Osteoblast (primary cell): ENCODE results near the gene REEP6. TPM values are rescaled to one million over a fixed set of nuclear protein-coding genes. Genes with fewer than 3 reads are reported as not detected.

Source experiments
- DNase-seq: peaks from one replicate; pipeline ENCODE4 v3.0.0; 2011; ENCODE audit warnings: low spot score, mixed read lengths; ENCODE audit not compliant: insufficient read length; ENCODE audit errors: missing footprints
- H2AFZ ChIP-seq: 2 replicates; pipeline ENCODE4 v1.6.0; 2011; ENCODE audit warnings: mild to moderate bottlenecking, low read length
- H3K27ac ChIP-seq: 2 replicates; pipeline ENCODE4 v1.5.1; 2011; ENCODE audit warnings: mild to moderate bottlenecking, low read depth, low read length, moderate library complexity
- H3K27me3 ChIP-seq: 2 replicates; pipeline ENCODE4 v1.6.0; 2012; ENCODE audit warnings: mild to moderate bottlenecking, control low read depth, inconsistent platforms, low read length, moderate library complexity; ENCODE audit not compliant: insufficient read depth
- H3K36me3 ChIP-seq: 2 replicates; pipeline ENCODE4 v1.5.1; 2011; ENCODE audit warnings: mild to moderate bottlenecking, low read length, control low read depth, moderate library complexity; ENCODE audit not compliant: insufficient read depth
- H3K4me1 ChIP-seq: 2 replicates; pipeline ENCODE4 v1.5.1; 2011; ENCODE audit warnings: mild to moderate bottlenecking, low read length, control low read depth, moderate library complexity; ENCODE audit not compliant: insufficient read depth
- H3K4me2 ChIP-seq: 2 replicates; pipeline ENCODE4 v1.6.0; 2011; ENCODE audit warnings: mild to moderate bottlenecking, low read length; ENCODE audit not compliant: insufficient read depth
- H3K4me3 ChIP-seq: fragments of 200-600 bp; sonication (generic); 3 replicates; pipeline ENCODE4 v1.5.1; 2012; ENCODE audit warnings: mild to moderate bottlenecking, low read length, inconsistent platforms; ENCODE audit not compliant: insufficient read depth
- H3K79me2 ChIP-seq: 2 replicates; pipeline ENCODE4 v1.6.0; 2012; ENCODE audit warnings: mild to moderate bottlenecking, low read length, control low read depth, inconsistent platforms; ENCODE audit not compliant: insufficient read depth
- H3K9me3 ChIP-seq: 2 replicates; pipeline ENCODE4 v1.5.1; 2011; ENCODE audit warnings: low read depth, low read length, control low read depth
- H4K20me1 ChIP-seq: 2 replicates; pipeline ENCODE4 v1.6.0; 2012; ENCODE audit warnings: mild to moderate bottlenecking, low read length, control low read depth; ENCODE audit not compliant: insufficient read depth
- total RNA-seq: library from RNA; depleted of rRNA; stranded (reverse); fragments of >200 nt; gene quantifications from 2 replicates; pipeline ENCODE4 v1.2.3, GENCODE V29; 2012
- TF ChIP-seq, protein P1 (sequence below): IDR thresholded peaks from 2 replicates; pipeline ENCODE4 v1.5.1; 2011; ENCODE audit warnings: mild to moderate bottlenecking, low read depth, low read length, moderate library complexity; ENCODE audit errors: extremely low read depth

The REEP6 gene
- total RNA-seq, 1 donor = 1.8 TPM

DNA sequence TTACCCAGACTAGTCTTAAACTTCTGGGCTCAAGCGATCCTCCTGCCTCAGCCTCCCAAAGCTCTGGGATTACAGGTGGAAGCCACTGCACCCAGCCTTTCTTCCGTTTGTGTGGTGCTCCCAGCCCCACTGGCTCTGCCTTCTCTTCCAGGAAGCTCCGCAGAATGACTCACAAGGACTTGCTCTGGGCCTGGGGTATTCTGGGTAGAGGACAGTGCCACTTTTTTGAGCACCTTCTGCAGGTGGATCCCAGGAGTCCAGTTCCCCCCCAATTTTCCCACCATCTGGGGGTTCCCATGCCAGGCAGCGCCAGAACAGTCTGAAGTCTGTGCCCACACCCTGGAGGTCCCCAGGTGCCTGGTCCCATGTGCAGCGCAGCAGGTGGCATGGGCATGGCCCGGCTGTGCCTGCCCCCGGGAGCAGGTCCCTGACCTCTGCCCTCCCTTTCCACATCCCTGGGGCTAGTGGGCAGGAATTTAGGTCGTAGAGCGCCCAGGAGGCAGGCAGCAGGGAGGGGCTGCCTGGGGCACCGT is 1.6 kb downstream of the REEP6 start:
- H3K79me2 ChIP-seq = no peaks in the 10 kb centered on the region
- H3K4me3 ChIP-seq = no peak overlapping the region
- H4K20me1 ChIP-seq = no peaks in the 10 kb centered on the region
- H3K4me1 ChIP-seq = no peaks in the 10 kb centered on the region
- H2AFZ ChIP-seq = no peak overlapping the region
- TF ChIP-seq, protein P1, sequence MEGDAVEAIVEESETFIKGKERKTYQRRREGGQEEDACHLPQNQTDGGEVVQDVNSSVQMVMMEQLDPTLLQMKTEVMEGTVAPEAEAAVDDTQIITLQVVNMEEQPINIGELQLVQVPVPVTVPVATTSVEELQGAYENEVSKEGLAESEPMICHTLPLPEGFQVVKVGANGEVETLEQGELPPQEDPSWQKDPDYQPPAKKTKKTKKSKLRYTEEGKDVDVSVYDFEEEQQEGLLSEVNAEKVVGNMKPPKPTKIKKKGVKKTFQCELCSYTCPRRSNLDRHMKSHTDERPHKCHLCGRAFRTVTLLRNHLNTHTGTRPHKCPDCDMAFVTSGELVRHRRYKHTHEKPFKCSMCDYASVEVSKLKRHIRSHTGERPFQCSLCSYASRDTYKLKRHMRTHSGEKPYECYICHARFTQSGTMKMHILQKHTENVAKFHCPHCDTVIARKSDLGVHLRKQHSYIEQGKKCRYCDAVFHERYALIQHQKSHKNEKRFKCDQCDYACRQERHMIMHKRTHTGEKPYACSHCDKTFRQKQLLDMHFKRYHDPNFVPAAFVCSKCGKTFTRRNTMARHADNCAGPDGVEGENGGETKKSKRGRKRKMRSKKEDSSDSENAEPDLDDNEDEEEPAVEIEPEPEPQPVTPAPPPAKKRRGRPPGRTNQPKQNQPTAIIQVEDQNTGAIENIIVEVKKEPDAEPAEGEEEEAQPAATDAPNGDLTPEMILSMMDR = no peak
- H3K27me3 ChIP-seq = peaks cover 15% of the 10 kb centered on the region
- peak; percentile 30 for DNase-seq
- no peak overlapping the region for H3K27ac ChIP-seq
- no peaks in the 10 kb centered on the region for H3K36me3 ChIP-seq
- H3K4me2 ChIP-seq = no peak overlapping the region
- H3K9me3 ChIP-seq = no peaks in the 10 kb centered on the region

DNA sequence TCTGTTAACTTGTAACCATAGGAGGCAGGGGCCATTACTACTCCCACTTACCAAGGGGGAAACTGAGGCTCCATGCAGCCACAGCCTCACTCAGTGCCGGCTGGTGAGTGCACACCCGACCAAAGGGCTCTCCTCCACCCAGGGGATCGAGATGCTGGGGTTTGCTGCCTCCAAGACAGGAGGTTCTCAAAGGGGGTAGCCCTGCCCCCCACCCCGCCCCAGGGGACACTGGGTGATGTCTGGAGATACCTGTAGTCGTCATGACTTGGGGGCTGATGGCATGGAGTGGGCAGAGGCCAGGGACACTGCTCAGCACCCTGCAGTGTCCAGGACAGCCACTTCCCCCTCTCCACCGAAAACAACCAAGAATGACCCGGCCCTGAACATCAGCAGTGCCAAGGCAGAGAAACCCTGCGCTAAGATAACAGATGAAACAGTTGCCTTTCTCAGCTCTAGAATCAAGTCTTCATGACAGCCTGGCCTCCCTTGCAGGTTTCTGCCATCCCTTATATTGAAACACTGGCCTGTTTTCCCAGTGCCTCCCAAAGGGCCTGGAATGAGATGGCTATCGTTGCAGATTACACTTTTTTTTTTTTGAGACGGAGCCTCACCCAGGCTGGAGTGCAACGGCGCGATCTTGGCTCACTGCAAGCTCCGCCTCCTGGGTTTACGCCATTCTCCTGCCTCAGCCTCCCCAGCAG is 3.3 kb downstream of the REEP6 start:
- Histone ChIP-seq H2AFZ (no peak overlapping the region), H3K4me2 (no peak overlapping the region), H3K36me3 (no peaks in the 10 kb centered on the region), H3K4me3 (no peak overlapping the region), H3K9me3 (no peaks in the 10 kb centered on the region), H3K4me1 (no peaks in the 10 kb centered on the region), H3K27ac (no peak overlapping the region), H4K20me1 (no peaks in the 10 kb centered on the region), H3K27me3 (peaks cover 17% of the 10 kb centered on the region), H3K79me2 (no peaks in the 10 kb centered on the region)
- TF ChIP-seq, protein P1 = no peak
- no peak for DNase-seq

DNA sequence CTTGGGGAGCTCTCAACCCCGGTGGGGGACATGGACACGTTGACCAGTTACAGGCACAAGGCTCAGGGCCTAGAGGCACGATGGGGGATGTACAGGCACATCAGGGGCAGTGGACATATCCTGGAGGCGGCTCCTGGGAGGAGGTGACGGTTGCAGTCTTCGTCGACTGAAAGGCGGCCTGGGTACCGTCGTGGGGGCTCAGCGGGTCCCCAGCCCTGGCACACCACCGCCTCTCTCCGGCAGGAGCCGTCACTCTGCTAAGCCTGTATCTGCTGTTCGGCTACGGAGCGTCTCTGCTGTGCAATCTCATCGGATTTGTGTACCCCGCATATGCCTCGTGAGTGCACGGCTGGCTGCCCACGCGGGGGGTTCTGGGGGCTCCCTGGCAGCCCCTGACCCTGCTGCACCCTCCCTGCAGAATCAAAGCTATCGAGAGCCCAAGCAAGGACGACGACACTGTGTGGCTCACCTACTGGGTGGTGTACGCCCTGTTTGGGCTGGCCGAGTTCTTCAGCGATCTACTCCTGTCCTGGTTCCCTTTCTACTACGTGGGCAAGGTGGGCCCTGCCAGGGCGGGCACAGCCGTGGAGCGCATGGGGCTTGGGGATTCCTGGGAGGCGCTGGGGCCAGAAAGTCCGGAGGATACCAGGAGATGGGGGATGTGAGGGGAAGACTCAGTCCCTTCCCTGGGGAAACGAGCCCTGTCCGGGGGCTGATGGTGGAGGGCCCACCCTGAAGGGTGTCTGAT is 4.2 kb downstream of the REEP6 start:
- no peaks in the 10 kb centered on the region for H3K4me1 ChIP-seq
- H3K79me2 ChIP-seq = no peaks in the 10 kb centered on the region
- no peak overlapping the region for H3K4me3 ChIP-seq
- no peak overlapping the region for H3K27ac ChIP-seq
- H3K4me2 ChIP-seq = no peak overlapping the region
- no peaks in the 10 kb centered on the region for H4K20me1 ChIP-seq
- TF ChIP-seq, protein P1 = no peak
- H3K27me3 ChIP-seq = peaks cover 17% of the 10 kb centered on the region
- no peak overlapping the region for H2AFZ ChIP-seq
- DNase-seq = no peak
- no peaks in the 10 kb centered on the region for H3K9me3 ChIP-seq
- H3K36me3 ChIP-seq = no peaks in the 10 kb centered on the region
